ENCODE results near the gene DHX34. TPM values are rescaled to one million over a fixed set of nuclear protein-coding genes. Genes with fewer than 3 reads are reported as not detected.
"Not testable (repeated sequence)": the region's sequence is repeated elsewhere in the genome, so short reads cannot be mapped to it uniquely, and the experiment has no call there.

Gene DHX34
- total RNA-seq, 1 donor from 2014 or later: 31.7 TPM

- Mint-ChIP-seq H3K4me3 (no peak overlapping the region), H3K36me3 (peaks cover 20% of the 10 kb centered on the region), H3K9me3 (no peaks in the 10 kb centered on the region), H3K27ac (no peak overlapping the region), H3K4me1 (no peaks in the 10 kb centered on the region), H3K27me3 (ENCODE audit: low read depth) (no peaks in the 10 kb centered on the region)
- TF ChIP-seq, protein P1, sequence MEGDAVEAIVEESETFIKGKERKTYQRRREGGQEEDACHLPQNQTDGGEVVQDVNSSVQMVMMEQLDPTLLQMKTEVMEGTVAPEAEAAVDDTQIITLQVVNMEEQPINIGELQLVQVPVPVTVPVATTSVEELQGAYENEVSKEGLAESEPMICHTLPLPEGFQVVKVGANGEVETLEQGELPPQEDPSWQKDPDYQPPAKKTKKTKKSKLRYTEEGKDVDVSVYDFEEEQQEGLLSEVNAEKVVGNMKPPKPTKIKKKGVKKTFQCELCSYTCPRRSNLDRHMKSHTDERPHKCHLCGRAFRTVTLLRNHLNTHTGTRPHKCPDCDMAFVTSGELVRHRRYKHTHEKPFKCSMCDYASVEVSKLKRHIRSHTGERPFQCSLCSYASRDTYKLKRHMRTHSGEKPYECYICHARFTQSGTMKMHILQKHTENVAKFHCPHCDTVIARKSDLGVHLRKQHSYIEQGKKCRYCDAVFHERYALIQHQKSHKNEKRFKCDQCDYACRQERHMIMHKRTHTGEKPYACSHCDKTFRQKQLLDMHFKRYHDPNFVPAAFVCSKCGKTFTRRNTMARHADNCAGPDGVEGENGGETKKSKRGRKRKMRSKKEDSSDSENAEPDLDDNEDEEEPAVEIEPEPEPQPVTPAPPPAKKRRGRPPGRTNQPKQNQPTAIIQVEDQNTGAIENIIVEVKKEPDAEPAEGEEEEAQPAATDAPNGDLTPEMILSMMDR (IDR thresholded peaks at IDR 0.05; ENCODE audit: unreplicated experiment): no peak
- DNase-seq (ENCODE audit: low spot score in 2 of 2, unreplicated experiment in 2 of 2): no peak
Measured at GRCh38 chr19:47381653-47382279, 32.7 kb downstream of the DHX34 start.

- not testable (repeated sequence) for DNase-seq (ENCODE audit: low spot score in 2 of 2, unreplicated experiment in 2 of 2); H3K4me3 Mint-ChIP-seq; H3K9me3 Mint-ChIP-seq; H3K4me1 Mint-ChIP-seq; H3K27me3 Mint-ChIP-seq (ENCODE audit: low read depth); H3K27ac Mint-ChIP-seq
- peaks cover 20% of the 10 kb centered on the region for H3K36me3 Mint-ChIP-seq
Measured at GRCh38 chr19:47383890-47384289, 34.8 kb downstream of the DHX34 start.

DNA sequence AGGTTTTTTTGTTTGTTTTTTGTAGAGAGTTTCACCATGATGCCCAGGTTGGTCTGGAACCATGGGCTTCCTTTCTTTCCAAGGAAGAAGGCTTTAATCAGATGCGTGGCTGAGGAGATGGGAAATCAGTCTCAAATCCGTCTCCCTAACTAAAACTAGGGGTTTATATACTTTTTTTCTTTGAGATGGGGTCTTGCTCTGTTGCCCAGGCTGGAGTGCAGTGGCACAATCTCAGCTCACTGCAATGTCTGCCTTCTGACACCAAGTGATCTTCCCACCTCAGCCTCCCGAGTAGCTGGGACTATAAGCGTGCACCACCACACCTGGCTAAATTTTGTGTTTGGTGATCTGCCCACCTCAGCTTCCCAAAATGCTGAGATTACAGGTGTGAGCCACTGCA is 35.4 kb downstream of the DHX34 start:
- H3K27me3 Mint-ChIP-seq (ENCODE audit: low read depth); H3K9me3 Mint-ChIP-seq; H3K4me1 Mint-ChIP-seq; H3K27ac Mint-ChIP-seq; DNase-seq (ENCODE audit: low spot score in 2 of 2, unreplicated experiment in 2 of 2); H3K4me3 Mint-ChIP-seq: not testable (repeated sequence)
- peaks cover 20% of the 10 kb centered on the region for H3K36me3 Mint-ChIP-seq

DNA sequence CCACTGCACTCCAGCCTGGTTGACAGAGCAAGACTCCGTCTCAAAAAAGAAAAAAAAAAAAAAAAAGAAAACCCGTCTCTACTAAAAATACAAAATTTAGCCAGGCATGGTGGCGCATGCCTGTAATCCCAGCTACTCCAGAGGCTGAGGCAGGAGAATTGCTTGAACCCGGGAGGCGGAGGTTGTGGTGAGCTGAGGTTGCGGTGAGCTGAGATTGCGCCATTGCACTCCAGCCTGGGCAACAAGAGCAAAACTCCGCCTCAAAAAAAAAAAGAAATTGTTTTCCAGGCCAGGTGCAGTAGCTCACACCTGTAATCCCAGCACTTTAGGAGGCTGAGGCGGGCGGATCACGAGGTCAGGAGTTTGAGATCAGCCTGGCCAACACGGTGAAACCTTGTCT is 37.5 kb downstream of the DHX34 start:
- H3K9me3 Mint-ChIP-seq; DNase-seq (ENCODE audit: low spot score in 2 of 2, unreplicated experiment in 2 of 2); H3K4me3 Mint-ChIP-seq; H3K27me3 Mint-ChIP-seq (ENCODE audit: low read depth); H3K36me3 Mint-ChIP-seq; H3K4me1 Mint-ChIP-seq; H3K27ac Mint-ChIP-seq: not testable (repeated sequence)

DNA sequence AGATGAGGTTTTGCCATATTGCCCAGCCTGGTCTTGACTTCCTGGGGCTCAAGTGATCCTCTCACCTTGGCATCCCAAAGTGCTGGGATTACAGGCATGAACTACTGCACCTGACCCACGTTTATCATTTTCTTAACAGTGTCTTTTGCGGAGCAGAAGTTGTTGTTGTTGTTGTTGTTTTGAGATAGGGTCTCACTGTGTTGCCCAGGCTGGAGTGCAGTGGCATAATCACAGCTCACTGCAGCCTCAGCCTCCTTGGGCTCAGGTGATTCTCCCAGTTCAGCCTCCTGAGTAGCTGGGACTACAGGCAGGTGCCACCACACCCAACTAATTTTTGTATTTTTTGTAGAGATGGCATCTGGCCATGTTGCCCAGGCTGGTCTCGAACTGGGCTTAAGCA is 38.5 kb downstream of the DHX34 start:
- not testable (repeated sequence) for H3K4me3 Mint-ChIP-seq; H3K36me3 Mint-ChIP-seq; H3K27ac Mint-ChIP-seq; H3K27me3 Mint-ChIP-seq (ENCODE audit: low read depth); H3K9me3 Mint-ChIP-seq; H3K4me1 Mint-ChIP-seq; DNase-seq (ENCODE audit: low spot score in 2 of 2, unreplicated experiment in 2 of 2)

- not testable (repeated sequence) for DNase-seq (ENCODE audit: low spot score in 2 of 2, unreplicated experiment in 2 of 2); H3K36me3 Mint-ChIP-seq; H3K27me3 Mint-ChIP-seq (ENCODE audit: low read depth); H3K4me1 Mint-ChIP-seq; H3K9me3 Mint-ChIP-seq; H3K27ac Mint-ChIP-seq; H3K4me3 Mint-ChIP-seq
Measured at GRCh38 chr19:47388721-47389120, 39.6 kb downstream of the DHX34 start.

GRCh38 chr19:47389150-47389556 is 40.0 kb downstream of the DHX34 start:
- Mint-ChIP-seq H3K4me1 (peaks cover 3% of the 10 kb centered on the region), H3K27ac (no peak overlapping the region), H3K9me3 (no peaks in the 10 kb centered on the region), H3K27me3 (ENCODE audit: low read depth) (peaks cover 10% of the 10 kb centered on the region), H3K36me3 (no peaks in the 10 kb centered on the region), H3K4me3 (no peak overlapping the region)
- no peak for DNase-seq (ENCODE audit: low spot score in 2 of 2, unreplicated experiment in 2 of 2)
- TF ChIP-seq, protein P1 (IDR thresholded peaks at IDR 0.05; ENCODE audit: unreplicated experiment): no peak

DNA sequence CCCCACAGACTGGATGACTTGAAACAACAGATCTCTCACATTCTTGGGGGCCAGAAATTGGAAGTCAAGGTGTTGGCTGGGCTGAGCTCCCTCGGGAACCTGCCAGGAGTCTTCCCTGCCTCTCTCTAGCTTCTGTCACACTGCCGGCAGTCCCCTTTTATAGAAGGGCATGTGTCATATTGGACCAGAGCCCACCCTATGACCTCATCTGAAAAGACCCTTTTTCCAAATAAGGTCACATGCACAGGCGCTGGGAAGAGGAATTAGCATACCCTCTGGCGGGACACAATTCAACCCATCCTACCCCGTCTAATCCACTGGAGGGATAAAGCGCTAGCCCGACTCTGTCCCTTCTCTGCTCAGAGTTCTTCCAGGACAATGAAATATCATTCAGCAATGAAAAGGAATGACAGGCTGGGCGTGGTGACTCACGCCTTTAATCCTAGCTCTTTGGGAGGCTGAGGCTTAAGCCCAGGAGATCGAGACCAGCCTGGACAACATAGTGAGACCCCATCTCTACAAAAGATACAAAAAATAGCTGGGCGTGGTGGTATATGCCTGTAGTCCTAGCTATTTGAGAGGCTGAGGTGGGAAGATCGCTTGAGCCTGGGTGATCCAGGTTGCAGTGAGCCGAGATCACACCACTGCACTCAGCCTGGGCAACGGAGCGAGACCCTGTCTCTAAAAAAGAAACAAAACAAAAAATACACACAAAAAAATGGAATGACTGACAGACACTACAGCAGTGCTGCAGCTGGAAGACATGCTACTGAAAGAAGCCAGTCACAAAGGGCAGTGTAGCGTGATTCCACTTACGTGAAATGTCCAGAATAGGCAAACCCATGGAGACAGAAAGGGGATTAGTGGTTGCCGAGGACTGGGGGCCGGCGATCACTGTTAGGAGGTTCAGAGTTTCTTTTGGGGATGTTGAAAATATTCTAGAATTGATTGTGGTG is 41.7 kb downstream of the DHX34 start:
- H3K4me1 Mint-ChIP-seq: peaks cover 3% of the 10 kb centered on the region
- H3K36me3 Mint-ChIP-seq: no peaks in the 10 kb centered on the region
- TF ChIP-seq, protein P1 (IDR thresholded peaks at IDR 0.05; ENCODE audit: unreplicated experiment): no peak
- no peaks in the 10 kb centered on the region for H3K9me3 Mint-ChIP-seq
- H3K27me3 Mint-ChIP-seq (ENCODE audit: low read depth): peaks cover 12% of the 10 kb centered on the region
- H3K4me3 Mint-ChIP-seq: no peak overlapping the region
- DNase-seq (ENCODE audit: low spot score in 2 of 2, unreplicated experiment in 2 of 2): no peak
- no peak overlapping the region for H3K27ac Mint-ChIP-seq

Data from mesothelial cell of epicardium (in vitro differentiated cells).